Mesendoderm (in vitro differentiated cells): ENCODE data around the gene GCAT.

Experiments
- DNase-seq: peaks from one replicate; pipeline ENCODE4 v3.0.0; 2013
- H2AK5ac ChIP-seq: 2 replicates; pipeline ENCODE4 v1.6.1; 2013; ENCODE audit warnings: low read length, inconsistent platforms
- H2BK120ac ChIP-seq: 2 replicates; pipeline ENCODE4 v1.6.1; 2013; ENCODE audit warnings: low read depth, mild to moderate bottlenecking, low read length, moderate library complexity, mixed read lengths
- H2BK15ac ChIP-seq: replicated peaks from 2 replicates; pipeline ENCODE4 v1.6.1; 2013; ENCODE audit warnings: low read depth, mild to moderate bottlenecking, moderate library complexity
- H2BK5ac ChIP-seq: 2 replicates; pipeline ENCODE4 v1.6.1; 2013; ENCODE audit warnings: low read length, inconsistent platforms
- H3K18ac ChIP-seq: 2 replicates; pipeline ENCODE4 v1.6.1; 2013; ENCODE audit warnings: mild to moderate bottlenecking, low read length, mixed read lengths
- H3K23ac ChIP-seq: one replicate; pipeline ENCODE4 v1.6.1; 2013; ENCODE audit warnings: low read length
- H3K27ac ChIP-seq: 2 replicates; pipeline ENCODE4 v1.5.1; 2013; ENCODE audit warnings: low read depth, mild to moderate bottlenecking, inconsistent platforms, low read length, moderate library complexity
- H3K27me3 ChIP-seq: 2 replicates; pipeline ENCODE4 v1.6.1; 2013; ENCODE audit warnings: low read length, control low read depth, mild to moderate bottlenecking, inconsistent platforms; ENCODE audit not compliant: insufficient read depth, poor library complexity
- H3K36me3 ChIP-seq: 2 replicates; pipeline ENCODE4 v1.6.1; 2013; ENCODE audit warnings: low read length, inconsistent platforms; ENCODE audit not compliant: control insufficient read depth, insufficient read depth
- H3K4ac ChIP-seq: one replicate; pipeline ENCODE4 v1.6.1; 2013; ENCODE audit warnings: low read depth, mild to moderate bottlenecking, low read length, moderate library complexity
- H3K4me1 ChIP-seq: 2 replicates; pipeline ENCODE4 v1.6.1; 2013; ENCODE audit warnings: low read depth, low read length, inconsistent platforms; ENCODE audit not compliant: control insufficient read depth
- H3K4me2 ChIP-seq: 2 replicates; pipeline ENCODE4 v1.6.1; 2013; ENCODE audit warnings: low read length
- H3K4me3 ChIP-seq: 2 replicates; pipeline ENCODE4 v1.5.1; 2013; ENCODE audit warnings: mild to moderate bottlenecking, low read length
- H3K56ac ChIP-seq: one replicate; pipeline ENCODE4 v1.6.1; 2013; ENCODE audit warnings: low read length
- H3K79me1 ChIP-seq: 2 replicates; pipeline ENCODE4 v1.6.1; 2013; ENCODE audit warnings: low read length, inconsistent platforms
- H3K79me2 ChIP-seq: 2 replicates; pipeline ENCODE4 v1.6.1; 2013; ENCODE audit warnings: mild to moderate bottlenecking, low read length; ENCODE audit not compliant: control insufficient read depth, insufficient read depth
- H3K9ac ChIP-seq: 2 replicates; pipeline ENCODE4 v1.6.1; 2013; ENCODE audit warnings: low read length, inconsistent platforms
- H4K5ac ChIP-seq: one replicate; pipeline ENCODE4 v1.6.1; 2013; ENCODE audit warnings: low read length
- H4K8ac ChIP-seq: one replicate; pipeline ENCODE4 v1.6.1; 2013; ENCODE audit warnings: low read depth, mild to moderate bottlenecking, control low read depth, low read length, moderate library complexity
- WGBS: extraction: QIAGEN DNeasy Blood & Tissue Kit; methylation state at CpG from one replicate; pipeline ENCODE4 v1.1.7; 2013; ENCODE audit warnings: low lambda C conversion rate, missing lambda C conversion rate; ENCODE audit not compliant: insufficient coverage; ENCODE audit errors: extremely low coverage; 5-methylcytosine and 5-hydroxymethylcytosine counted together

Gene GCAT

DNA sequence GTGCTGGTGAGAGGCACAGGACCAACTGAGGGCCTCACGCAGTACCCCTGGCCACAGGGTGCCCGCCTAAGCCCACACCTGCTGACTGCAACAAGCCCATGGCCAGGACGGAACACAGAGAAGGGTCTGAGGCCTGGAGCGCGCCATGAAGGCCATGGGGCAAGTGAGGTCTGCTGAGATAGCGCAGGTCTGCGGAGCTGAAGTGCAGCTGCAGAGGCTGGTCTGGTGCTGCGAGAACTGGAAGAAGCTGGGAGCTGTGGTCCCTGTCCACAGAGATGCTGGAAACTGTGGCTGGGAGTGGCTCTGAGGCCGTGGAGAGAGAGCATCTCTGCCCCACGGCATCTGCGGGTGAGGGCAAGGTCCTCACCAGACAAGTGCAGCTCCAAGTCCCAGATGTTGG is 23.7 kb downstream of the GCAT start:
- no peak overlapping the region for H3K9ac ChIP-seq
- H3K23ac ChIP-seq = no peak overlapping the region
- no peaks in the 10 kb centered on the region for H3K4me1 ChIP-seq
- H4K5ac ChIP-seq = no peak overlapping the region
- H3K4me2 ChIP-seq = no peak overlapping the region
- WGBS = no CpG with 5 or more reads among the region's 11 CpGs
- no peak overlapping the region for H2BK5ac ChIP-seq
- H2BK120ac ChIP-seq = no peak overlapping the region
- no peaks in the 10 kb centered on the region for H3K27me3 ChIP-seq
- peaks cover 13% of the 10 kb centered on the region for H3K36me3 ChIP-seq
- DNase-seq = no peak
- no peak overlapping the region for H3K27ac ChIP-seq
- H3K4ac ChIP-seq = no peak overlapping the region
- no peak overlapping the region for H3K56ac ChIP-seq
- H3K79me1 ChIP-seq = no peaks in the 10 kb centered on the region
- no peak overlapping the region for H2AK5ac ChIP-seq
- no peak overlapping the region for H3K4me3 ChIP-seq
- H3K18ac ChIP-seq = no peak overlapping the region
- H2BK15ac ChIP-seq = no peak overlapping the region
- H3K79me2 ChIP-seq = no peaks in the 10 kb centered on the region
- H4K8ac ChIP-seq = no peak overlapping the region

DNA sequence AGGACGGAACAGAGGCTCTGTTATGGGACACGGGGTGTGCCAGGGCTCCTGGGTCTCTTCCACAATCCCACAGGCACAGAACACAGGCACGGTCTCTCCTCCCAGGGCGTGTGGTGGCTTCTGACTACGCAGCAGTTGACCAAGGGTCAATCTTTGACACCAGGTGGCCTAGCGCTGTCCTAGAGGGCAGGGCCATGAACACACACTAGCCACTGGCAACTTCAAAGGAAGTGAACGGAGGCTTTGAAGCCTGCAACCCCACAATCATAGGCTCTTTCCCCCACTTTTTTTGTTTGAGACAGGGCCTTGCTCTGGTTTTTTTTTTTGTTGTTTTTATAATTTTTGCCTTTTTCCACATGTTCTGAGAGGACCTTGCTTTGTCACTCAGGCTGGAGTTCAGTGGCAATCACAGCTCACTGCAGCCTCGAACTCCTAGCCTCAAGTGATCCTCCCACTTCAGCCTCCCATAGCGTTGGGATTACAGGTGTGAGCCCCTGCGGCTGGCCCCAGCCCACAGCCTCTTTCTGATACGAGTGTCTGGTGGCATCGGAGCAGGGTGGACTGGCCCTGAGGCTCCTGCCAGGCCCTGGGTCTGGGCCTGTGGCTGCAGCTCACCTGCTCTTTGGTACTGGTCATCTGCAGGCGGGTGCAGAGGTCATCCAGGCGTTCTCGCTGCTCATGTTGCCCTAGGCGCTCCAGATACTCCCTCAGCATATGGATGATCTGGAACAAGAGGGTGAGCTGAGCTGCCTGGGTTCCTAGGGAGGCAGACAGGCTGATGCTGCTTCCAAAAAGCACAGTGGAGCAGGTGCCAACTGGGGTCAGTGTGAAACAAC is 24.5 kb downstream of the GCAT start:
- Histone ChIP-seq H3K79me2 (no peaks in the 10 kb centered on the region), H4K8ac (no peak overlapping the region), H3K4me1 (no peaks in the 10 kb centered on the region), H4K5ac (no peak overlapping the region), H2BK15ac (no peak overlapping the region), H3K18ac (no peak overlapping the region), H3K79me1 (no peaks in the 10 kb centered on the region), H2BK120ac (no peak overlapping the region), H3K4me2 (no peak overlapping the region), H3K23ac (no peak overlapping the region), H3K27me3 (no peaks in the 10 kb centered on the region), H3K9ac (no peak overlapping the region), H3K56ac (no peak overlapping the region), H3K4me3 (no peak overlapping the region), H3K27ac (no peak overlapping the region), H3K4ac (no peak overlapping the region), H2AK5ac (no peak overlapping the region), H2BK5ac (no peak overlapping the region), H3K36me3 (peaks cover 16% of the 10 kb centered on the region)
- no peak for DNase-seq
- no CpG with 5 or more reads among the region's 16 CpGs for whole genome bisulfite sequencing

DNA sequence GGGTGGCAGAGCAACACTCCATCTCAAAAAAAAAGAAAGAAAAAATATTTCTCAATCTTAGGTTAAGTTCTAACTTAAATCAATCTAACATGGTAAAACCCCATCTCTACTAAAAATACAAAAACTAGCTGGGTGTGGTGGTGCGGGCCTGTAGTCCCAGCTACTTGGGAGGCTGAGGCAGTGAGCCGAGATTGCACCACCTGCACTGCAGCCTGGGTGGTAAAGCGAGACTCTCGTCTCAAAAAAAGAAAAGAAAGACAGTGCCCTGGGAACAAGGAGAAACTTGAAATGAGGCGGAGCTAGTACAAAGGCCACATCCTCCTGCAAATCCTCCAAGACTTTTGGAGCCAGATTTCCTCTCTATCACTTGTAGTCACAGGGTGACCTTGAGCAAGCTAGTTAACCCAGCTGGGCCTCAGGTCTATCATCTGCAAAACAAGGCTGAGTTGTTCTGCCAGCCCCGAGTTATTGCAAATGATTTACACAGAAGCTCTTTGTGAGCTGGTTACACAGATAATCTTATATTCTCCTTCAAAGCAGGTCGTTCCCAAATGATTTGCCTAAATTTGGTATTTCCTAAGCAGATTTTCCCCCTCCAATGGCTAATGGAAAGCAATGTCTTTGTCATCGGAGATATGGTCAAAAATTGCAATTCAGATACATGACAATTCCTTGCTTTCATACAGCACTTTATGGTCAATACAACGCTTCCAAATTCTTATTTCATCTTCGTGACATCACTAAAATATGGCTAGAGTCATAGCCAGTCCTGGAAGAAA is 34.5 kb downstream of the GCAT start:
- no CpG with 5 or more reads among the region's 10 CpGs for WGBS
- Histone ChIP-seq H3K23ac (no peak overlapping the region), H3K4me1 (no peaks in the 10 kb centered on the region), H3K36me3 (no peaks in the 10 kb centered on the region), H4K5ac (no peak overlapping the region), H2AK5ac (no peak overlapping the region), H3K79me2 (peaks cover 2% of the 10 kb centered on the region), H3K27me3 (no peaks in the 10 kb centered on the region), H3K4me2 (no peak overlapping the region), H2BK15ac (no peak overlapping the region), H3K56ac (no peak overlapping the region), H4K8ac (no peak overlapping the region), H2BK5ac (no peak overlapping the region), H3K9ac (no peak overlapping the region), H3K4ac (no peak overlapping the region), H3K79me1 (peaks cover 7% of the 10 kb centered on the region), H2BK120ac (no peak overlapping the region), H3K4me3 (no peak overlapping the region), H3K27ac (no peak overlapping the region), H3K18ac (no peak overlapping the region)
- no peak for DNase-seq

DNA sequence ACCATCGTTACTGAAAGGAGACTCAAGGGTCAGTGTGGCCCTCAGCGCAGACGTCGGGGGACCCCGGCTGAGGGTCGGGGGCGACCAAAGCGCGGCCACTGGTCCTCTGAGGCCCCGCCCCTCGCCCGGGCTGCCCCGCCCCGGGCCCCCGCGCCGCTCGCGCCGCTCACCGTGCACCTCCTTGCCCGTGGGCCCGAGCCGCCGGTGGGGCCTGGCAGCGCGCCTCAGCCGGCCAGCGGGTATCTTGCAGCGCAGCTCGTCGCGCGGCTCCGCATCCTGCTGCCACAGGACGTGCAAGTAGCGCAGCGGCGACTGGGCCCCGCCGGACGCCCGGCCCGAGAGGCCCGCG is 36.0 kb downstream of the GCAT start:
- DNase-seq = no peak
- Histone ChIP-seq H3K56ac (peak overlapping the region; percentile 95), H2BK15ac (no peak overlapping the region), H4K5ac (no peak overlapping the region), H3K4me2 (peak overlapping the region; percentile 96), H3K18ac (peak overlapping the region; percentile 5), H2AK5ac (no peak overlapping the region), H3K4me1 (no peaks in the 10 kb centered on the region), H3K4me3 (peak overlapping the region; percentile 80), H3K9ac (peak overlapping the region; percentile 87), H3K23ac (no peak overlapping the region), H4K8ac (no peak overlapping the region), H3K79me1 (peaks cover 9% of the 10 kb centered on the region), H3K27ac (peak overlapping the region; percentile 82), H3K36me3 (no peaks in the 10 kb centered on the region), H3K4ac (no peak overlapping the region), H3K27me3 (no peaks in the 10 kb centered on the region), H2BK5ac (no peak overlapping the region), H3K79me2 (peaks cover 2% of the 10 kb centered on the region), H2BK120ac (no peak overlapping the region)
- no CpG with 5 or more reads among the region's 46 CpGs for WGBS

DNA sequence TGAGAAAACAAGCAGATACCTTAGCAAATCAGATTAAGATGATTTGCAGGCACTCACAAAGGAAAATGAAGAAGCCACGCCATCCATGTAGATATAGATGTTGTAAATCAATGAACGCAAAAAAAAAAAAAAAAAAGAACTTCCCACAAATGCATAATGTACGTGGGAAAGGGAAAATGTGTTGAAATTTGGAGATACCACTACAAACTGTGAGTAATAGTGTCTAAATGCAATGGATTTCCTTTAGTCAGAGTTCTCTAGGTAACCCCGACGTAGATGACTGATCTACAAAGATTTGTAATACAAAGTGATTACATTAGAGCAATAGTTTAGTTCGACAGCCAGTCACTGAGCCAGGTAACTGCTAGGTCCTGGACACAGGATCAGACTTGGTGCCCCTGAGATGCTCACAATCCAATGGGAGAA is 37.2 kb downstream of the GCAT start:
- Histone ChIP-seq H2BK5ac (no peak overlapping the region), H3K4me3 (no peak overlapping the region), H4K8ac (no peak overlapping the region), H3K56ac (no peak overlapping the region), H3K36me3 (no peaks in the 10 kb centered on the region), H2AK5ac (no peak overlapping the region), H3K79me1 (peaks cover 14% of the 10 kb centered on the region), H2BK120ac (no peak overlapping the region), H3K23ac (no peak overlapping the region), H3K4me1 (no peaks in the 10 kb centered on the region), H3K9ac (no peak overlapping the region), H4K5ac (no peak overlapping the region), H3K27me3 (no peaks in the 10 kb centered on the region), H3K27ac (no peak overlapping the region), H3K79me2 (peaks cover 8% of the 10 kb centered on the region), H3K4ac (no peak overlapping the region), H3K18ac (no peak overlapping the region), H2BK15ac (no peak overlapping the region), H3K4me2 (no peak overlapping the region)
- no peak for DNase-seq
- WGBS = no CpG with 5 or more reads among the region's 6 CpGs
